AG04450 (cell line): ENCODE measurements around the gene GLTPD2. TPM values are rescaled to one million over a fixed set of nuclear protein-coding genes. Genes with fewer than 3 reads are reported as not detected.
A peak's percentile ranks its signal among the peaks of the same experiment; 100 is the strongest.

Source experiments
- CTCF ChIA-PET: fragments of 300-600, 350-600 bp; formaldehyde crosslinking; extraction: SDS; loops from one replicate; lab custom pipeline; 2022; ENCODE audit warnings: antibody characterized with exemption, inconsistent platforms; lab: Charles Lee
- POLR2A ChIA-PET: fragments of 350-600 bp; formaldehyde crosslinking; extraction: SDS; loops from one replicate; lab custom pipeline; 2021; ENCODE audit warnings: antibody characterized with exemption, inconsistent platforms; lab: Yijun Ruan, JAX
- DNase-seq: peaks from one replicate; pipeline ENCODE4 v3.0.0-alpha.2; 2011; ENCODE audit warnings: low read depth, low spot score
- H3K27ac ChIP-seq: one replicate; pipeline ENCODE4 v1.5.1; 2012; ENCODE audit warnings: low read depth, low read length, control low read depth
- H3K27me3 ChIP-seq: one replicate; pipeline ENCODE4 v1.6.0; 2012; ENCODE audit warnings: low read length; ENCODE audit not compliant: control insufficient read depth, insufficient read depth
- H3K4me3 ChIP-seq: 2 replicates; pipeline ENCODE4 v1.5.1; 2011; ENCODE audit warnings: mild to moderate bottlenecking, low read depth, low read length, control low read depth
- H3K9me3 ChIP-seq: 2 replicates; pipeline ENCODE4 v1.5.1; 2012; ENCODE audit warnings: low read length; ENCODE audit not compliant: control insufficient read depth, insufficient read depth
- polyA plus RNA-seq: library from polyadenylated mRNA; depleted of rRNA; stranded (reverse); fragments of >200 nt; gene quantifications from 2 replicates; pipeline ENCODE4 v1.2.3, GENCODE V29; 2011
- TF ChIP-seq, protein P1 (sequence below): IDR thresholded peaks from 2 replicates; pipeline ENCODE4 v1.5.1; 2011; ENCODE audit warnings: low read depth, low read length, control low read depth, inconsistent platforms

The GLTPD2 gene
- polyA plus RNA-seq, 1 experiment = not detected

DNA sequence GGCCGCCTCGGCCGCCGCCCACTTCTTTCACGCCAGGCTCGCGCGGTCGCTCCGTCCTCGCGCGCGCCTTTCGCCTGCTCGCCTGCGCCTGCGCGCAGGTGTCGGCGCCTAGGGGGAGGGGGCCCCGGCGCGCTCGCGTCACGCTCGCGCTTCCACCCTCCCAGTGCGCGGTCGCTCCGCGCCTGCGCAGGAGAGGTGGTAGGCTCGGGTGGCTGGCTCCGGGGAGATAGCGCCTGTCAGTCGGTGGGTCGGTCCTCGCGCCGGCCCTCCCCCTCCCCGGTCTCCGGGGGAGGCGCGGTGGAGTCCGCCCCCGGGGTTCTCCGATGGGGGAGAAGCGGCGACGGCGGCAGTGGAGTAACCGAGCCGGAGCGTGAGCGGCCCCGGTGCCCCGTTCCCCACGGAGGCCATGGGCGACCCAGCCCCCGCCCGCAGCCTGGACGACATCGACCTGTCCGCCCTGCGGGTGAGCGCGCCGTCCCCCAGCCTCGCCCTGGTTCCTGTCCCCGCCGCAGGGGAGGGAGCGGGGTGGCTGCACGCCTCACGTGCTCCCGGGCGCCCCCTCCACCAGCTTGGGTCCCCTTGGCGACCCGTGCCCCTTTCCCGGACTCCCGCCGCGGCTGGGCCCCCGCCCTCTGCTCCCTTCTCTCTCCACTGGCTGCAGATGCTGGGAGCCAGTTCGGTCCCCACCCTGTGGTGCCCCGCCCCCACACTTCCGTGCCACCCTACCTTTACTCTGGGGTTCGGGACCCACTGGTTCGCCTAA, 44.6 kb downstream of the GLTPD2 start, which contains the start of gene MINK1:
MINK1 (plus strand) TSS at position 163 of the 763 bp plus-strand sequence; CDS start at position 407, 244 bp downstream.
- no peaks in the 10 kb centered on the region for H3K9me3 ChIP-seq
- peak within 1 kb of the TSS; percentile 88 for H3K4me3 ChIP-seq
- TF ChIP-seq, protein P1, sequence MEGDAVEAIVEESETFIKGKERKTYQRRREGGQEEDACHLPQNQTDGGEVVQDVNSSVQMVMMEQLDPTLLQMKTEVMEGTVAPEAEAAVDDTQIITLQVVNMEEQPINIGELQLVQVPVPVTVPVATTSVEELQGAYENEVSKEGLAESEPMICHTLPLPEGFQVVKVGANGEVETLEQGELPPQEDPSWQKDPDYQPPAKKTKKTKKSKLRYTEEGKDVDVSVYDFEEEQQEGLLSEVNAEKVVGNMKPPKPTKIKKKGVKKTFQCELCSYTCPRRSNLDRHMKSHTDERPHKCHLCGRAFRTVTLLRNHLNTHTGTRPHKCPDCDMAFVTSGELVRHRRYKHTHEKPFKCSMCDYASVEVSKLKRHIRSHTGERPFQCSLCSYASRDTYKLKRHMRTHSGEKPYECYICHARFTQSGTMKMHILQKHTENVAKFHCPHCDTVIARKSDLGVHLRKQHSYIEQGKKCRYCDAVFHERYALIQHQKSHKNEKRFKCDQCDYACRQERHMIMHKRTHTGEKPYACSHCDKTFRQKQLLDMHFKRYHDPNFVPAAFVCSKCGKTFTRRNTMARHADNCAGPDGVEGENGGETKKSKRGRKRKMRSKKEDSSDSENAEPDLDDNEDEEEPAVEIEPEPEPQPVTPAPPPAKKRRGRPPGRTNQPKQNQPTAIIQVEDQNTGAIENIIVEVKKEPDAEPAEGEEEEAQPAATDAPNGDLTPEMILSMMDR = no peak
- peak within 1 kb of the TSS; percentile 47 for H3K27ac ChIP-seq
- CTCF ChIA-PET = no interaction called here
- POLR2A ChIA-PET = interaction anchor here (1.2 kb wide), 1 partner anchor 48 kb away, joined by 4 read pairs; no protein-coding TSS in a partner anchor
- DNase-seq = peak; percentile 83
- H3K27me3 ChIP-seq = no peaks in the 10 kb centered on the region

DNA sequence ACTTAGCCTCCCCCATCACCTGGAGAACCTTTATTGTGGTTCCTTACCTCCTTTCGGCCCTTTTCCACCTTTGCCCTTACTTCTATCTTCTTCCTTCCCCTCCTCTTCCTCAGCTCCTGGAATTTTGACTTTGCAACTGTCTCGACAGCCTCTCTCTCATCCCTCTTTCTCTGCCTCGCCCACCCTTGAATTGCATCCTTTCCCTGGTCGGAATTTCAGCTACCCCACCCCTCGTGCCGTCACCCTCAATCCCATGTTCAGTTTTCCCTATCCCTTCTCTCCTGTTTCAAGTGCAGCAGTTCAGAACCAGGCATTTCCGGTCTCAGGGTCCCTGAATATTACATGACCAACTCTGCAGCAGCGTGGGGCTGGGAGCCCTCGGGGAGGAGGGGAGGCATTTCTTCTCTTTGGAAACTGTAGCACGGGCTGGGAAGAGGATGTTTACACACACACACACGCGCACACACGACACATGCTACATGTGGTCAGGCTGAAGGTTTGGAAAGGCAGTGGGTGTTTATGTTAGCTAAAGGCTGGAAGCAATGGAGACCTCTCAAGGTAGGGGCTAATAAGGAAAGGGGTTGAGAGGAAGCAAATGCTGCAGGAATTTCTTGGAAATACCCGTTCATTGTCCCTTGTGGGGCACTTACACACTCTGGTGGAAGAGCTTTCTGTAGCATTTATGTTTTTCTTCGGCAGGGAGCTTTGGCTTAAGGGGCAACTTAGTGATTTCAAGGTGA, 45.3 kb downstream of the GLTPD2 start:
- POLR2A ChIA-PET = interaction anchor here (1.2 kb wide), 1 partner anchor 47 kb away, joined by 4 read pairs; no protein-coding TSS in a partner anchor

DNA sequence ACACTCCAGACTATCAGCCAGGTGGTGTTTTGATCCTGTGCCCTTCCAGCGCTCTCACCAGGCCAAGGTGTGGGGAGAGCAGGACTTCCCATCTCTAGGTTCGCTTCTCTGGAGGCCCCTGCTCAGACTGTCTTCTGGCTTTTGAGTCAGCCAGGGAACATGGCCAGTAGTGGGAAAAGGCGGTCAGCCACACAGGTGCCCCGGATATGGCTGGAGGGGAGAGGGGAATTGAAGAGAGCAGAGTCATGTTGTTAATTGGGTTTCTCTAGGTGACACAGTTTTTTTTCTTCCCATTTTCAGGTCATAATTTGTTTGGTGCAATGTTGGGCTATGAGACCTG, 45.9 kb downstream of the GLTPD2 start:
- H3K27ac ChIP-seq = peak overlapping the region; percentile 47
- no peaks in the 10 kb centered on the region for H3K27me3 ChIP-seq
- DNase-seq = no peak
- H3K4me3 ChIP-seq = peak overlapping the region; percentile 88
- TF ChIP-seq, protein P1 = no peak
- ChIA-PET POLR2A (interaction anchor here (1.2 kb wide), 1 partner anchor 46 kb away, joined by 4 read pairs; no protein-coding TSS in a partner anchor), CTCF (no interaction called here)
- H3K9me3 ChIP-seq = no peaks in the 10 kb centered on the region

More for the DNA sequence above, 45.3 kb downstream of the GLTPD2 start:
- peak overlapping the region; percentile 88 for H3K4me3 ChIP-seq
- TF ChIP-seq, protein P1 = no peak
- H3K27me3 ChIP-seq = no peaks in the 10 kb centered on the region
- H3K9me3 ChIP-seq = no peaks in the 10 kb centered on the region
- DNase-seq = peak; percentile 52
- peak overlapping the region; percentile 47 for H3K27ac ChIP-seq
- CTCF ChIA-PET = no interaction called here

DNA sequence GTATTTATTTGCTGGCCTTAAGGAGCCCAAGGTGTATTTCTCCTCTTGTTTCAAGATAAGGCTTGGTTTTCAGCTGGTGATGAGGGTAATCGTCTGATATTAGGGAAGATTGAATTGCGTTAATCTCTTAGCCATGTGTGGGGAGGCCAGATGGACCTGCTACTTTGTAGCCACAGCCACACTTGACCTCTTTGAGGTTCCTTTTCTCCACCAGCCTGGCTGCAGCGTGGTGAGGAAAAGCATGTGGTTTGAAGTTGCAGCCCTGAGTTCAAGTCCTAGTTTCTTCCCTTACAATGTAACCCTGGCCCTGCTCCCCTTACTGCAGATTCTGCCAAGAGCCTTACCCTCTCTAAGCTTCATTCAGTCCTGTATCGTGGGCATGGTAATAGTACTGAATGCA, 47.5 kb downstream of the GLTPD2 start:
- no peak overlapping the region for H3K4me3 ChIP-seq
- TF ChIP-seq, protein P1 = no peak
- no peak overlapping the region for H3K27ac ChIP-seq
- H3K9me3 ChIP-seq = no peaks in the 10 kb centered on the region
- CTCF ChIA-PET = no interaction called here
- POLR2A ChIA-PET = interaction anchor here (0.6 kb wide), 1 partner anchor 48 kb away, joined by 3 read pairs; the partner anchor contains the start of gene GLTPD2
- no peaks in the 10 kb centered on the region for H3K27me3 ChIP-seq
- DNase-seq = no peak
